GM23338 (cell line): ENCODE results near the gene GPC5. TPM values are rescaled to one million over a fixed set of nuclear protein-coding genes. Genes with fewer than 3 reads are reported as not detected.

Source experiments
- ATAC-seq: fragments of 200-7000 bp; cut with Tn5 transposase; 3 replicates; pipeline ENCODE4 v1.9.1; 2020
- DNase-seq: peaks from one replicate; pipeline ENCODE4 v3.0.0-alpha.2; 2015; ENCODE audit warnings: low spot score
- H2AFZ ChIP-seq: fragments of 200-600 bp; sonication (generic); 2 replicates; pipeline ENCODE4 v1.8.0; 2016; ENCODE audit warnings: antibody characterized with exemption, mild to moderate bottlenecking, moderate library complexity
- H3F3A ChIP-seq: fragments of 200-600 bp; sonication (generic); replicated peaks from 2 replicates; pipeline ENCODE4 v1.8.0; 2017; ENCODE audit warnings: antibody characterized with exemption, mixed run types, low read depth
- H3K27ac ChIP-seq: fragments of 200-600 bp; sonication (generic); 2 replicates; pipeline ENCODE4 v1.6.1; 2016; ENCODE audit warnings: low read depth
- H3K27me3 ChIP-seq: fragments of 200-600 bp; sonication (generic); 2 replicates; pipeline ENCODE4 v1.8.0; 2016; ENCODE audit warnings: mild to moderate bottlenecking, mixed run types, moderate library complexity; ENCODE audit not compliant: insufficient read depth
- H3K36me3 ChIP-seq: fragments of 200-600 bp; sonication (generic); 2 replicates; pipeline ENCODE4 v1.8.0; 2016; ENCODE audit warnings: mild to moderate bottlenecking; ENCODE audit not compliant: insufficient read depth
- H3K4me1 ChIP-seq: fragments of 200-600 bp; sonication (generic); 2 replicates; pipeline ENCODE4 v1.8.0; 2016; ENCODE audit warnings: mild to moderate bottlenecking, moderate library complexity; ENCODE audit not compliant: insufficient read depth
- H3K4me2 ChIP-seq: fragments of 200-600 bp; sonication (generic); 2 replicates; pipeline ENCODE4 v1.7.1; 2017; ENCODE audit warnings: mixed run types
- H3K4me3 ChIP-seq: fragments of 200-600 bp; sonication (generic); 2 replicates; pipeline ENCODE4 v1.6.1; 2016; ENCODE audit warnings: mixed run types
- H3K79me2 ChIP-seq: fragments of 200-600 bp; sonication (generic); replicated peaks from 2 replicates; pipeline ENCODE4 v1.8.0; 2017; ENCODE audit warnings: mild to moderate bottlenecking; ENCODE audit not compliant: insufficient read depth
- H3K9me2 ChIP-seq: fragments of 200-600 bp; sonication (generic); 2 replicates; pipeline ENCODE4 v1.8.0; 2017; ENCODE audit not compliant: insufficient read depth
- H4K20me1 ChIP-seq: fragments of 200-600 bp; sonication (generic); replicated peaks from 2 replicates; pipeline ENCODE4 v1.8.0; 2017; ENCODE audit warnings: mild to moderate bottlenecking; ENCODE audit not compliant: insufficient read depth
- H3K27ac Mint-ChIP-seq: 2 replicates; pipeline ENCODE4 v1.8.0; 2020; ENCODE audit warnings: inconsistent platforms, mild to moderate bottlenecking, moderate library complexity, mixed read lengths
- H3K27me3 Mint-ChIP-seq: 3 replicates; pipeline ENCODE4 v1.8.0; 2022; ENCODE audit warnings: low read depth, mild to moderate bottlenecking, moderate library complexity, mixed read lengths, inconsistent platforms; ENCODE audit not compliant: insufficient read depth, poor library complexity
- H3K36me3 Mint-ChIP-seq: 3 replicates; pipeline ENCODE4 v1.8.0; 2021; ENCODE audit warnings: low read depth, mild to moderate bottlenecking, inconsistent platforms, moderate library complexity, mixed read lengths
- H3K4me1 Mint-ChIP-seq: 3 replicates; pipeline ENCODE4 v1.8.0; 2020; ENCODE audit warnings: mild to moderate bottlenecking, inconsistent platforms, mixed read lengths
- H3K4me3 Mint-ChIP-seq: 3 replicates; pipeline ENCODE4 v1.8.0; 2021; ENCODE audit warnings: moderate library complexity, mild to moderate bottlenecking, inconsistent platforms, mixed read lengths
- H3K9me3 Mint-ChIP-seq: 3 replicates; pipeline ENCODE4 v1.8.0; 2020; ENCODE audit warnings: moderate library complexity, mild to moderate bottlenecking, inconsistent platforms, mixed read lengths
- EZH2 ChIP-seq: fragments of 200-600 bp; sonication (generic); IDR thresholded peaks from one replicate; pipeline ENCODE4 v1.8.0; 2017; ENCODE audit warnings: antibody characterized with exemption, mild to moderate bottlenecking, low read depth; ENCODE audit not compliant: unreplicated experiment
- JUNB ChIP-seq: IDR thresholded peaks from one replicate; pipeline ENCODE4 v1.6.1; 2016; ENCODE audit warnings: antibody characterized with exemption; ENCODE audit not compliant: unreplicated experiment
- NANOG ChIP-seq: IDR thresholded peaks from 2 replicates; pipeline ENCODE4 v1.6.1; 2016; ENCODE audit warnings: antibody characterized with exemption, borderline replicate concordance
- REST ChIP-seq: IDR thresholded peaks from one replicate; pipeline ENCODE4 v1.6.1; 2018; ENCODE audit warnings: antibody characterized with exemption; ENCODE audit not compliant: unreplicated experiment
- STAT1 ChIP-seq: IDR thresholded peaks from one replicate; pipeline ENCODE4 v1.6.1; 2016; ENCODE audit warnings: antibody characterized with exemption; ENCODE audit not compliant: unreplicated experiment
- ZNF331 ChIP-seq: fragments of 250-450 bp; sonication (Bioruptor Pico); IDR thresholded peaks from 2 replicates; pipeline ENCODE4 v1.5.0; 2020; ENCODE audit warnings: low read depth, mild to moderate bottlenecking, moderate library complexity
- ZNF462 ChIP-seq: fragments of 250-450 bp; sonication (Bioruptor Pico); IDR thresholded peaks from 2 replicates; pipeline ENCODE4 v1.5.0; 2020; ENCODE audit warnings: mild to moderate bottlenecking, moderate library complexity
- polyA plus RNA-seq: library from polyadenylated mRNA; unstranded; fragments of >200 nt; fragmentation: Nextera tagmentation; extraction: Ambion mirVana; gene quantifications from 2 replicates; pipeline ENCODE4 v1.2.1, GENCODE V29; 2016
- total RNA-seq: library from RNA; depleted of rRNA; stranded (reverse); fragments of >200 nt; shearing (Covaris generic); gene quantifications from 2 replicates; pipeline ENCODE4 v1.2.3, GENCODE V29; 2014
- TF ChIP-seq, protein P1 (sequence below), 2 experiments: fragments of 200-600 bp in 1 of 2; sonication (generic) in 1 of 2; conservative IDR thresholded peaks; 2 replicates each; pipeline versions ENCODE4 v1.5.1 to v1.6.1; 2016 to 2017; ENCODE audit warnings: antibody characterized with exemption in 2 of 2, low read depth in 2 of 2, mild to moderate bottlenecking in 2 of 2, moderate library complexity in 1 of 2

Gene GPC5
- total and polyA plus RNA-seq, 2 experiments from 2014 or later = 0.95 to 1.1 TPM

DNA sequence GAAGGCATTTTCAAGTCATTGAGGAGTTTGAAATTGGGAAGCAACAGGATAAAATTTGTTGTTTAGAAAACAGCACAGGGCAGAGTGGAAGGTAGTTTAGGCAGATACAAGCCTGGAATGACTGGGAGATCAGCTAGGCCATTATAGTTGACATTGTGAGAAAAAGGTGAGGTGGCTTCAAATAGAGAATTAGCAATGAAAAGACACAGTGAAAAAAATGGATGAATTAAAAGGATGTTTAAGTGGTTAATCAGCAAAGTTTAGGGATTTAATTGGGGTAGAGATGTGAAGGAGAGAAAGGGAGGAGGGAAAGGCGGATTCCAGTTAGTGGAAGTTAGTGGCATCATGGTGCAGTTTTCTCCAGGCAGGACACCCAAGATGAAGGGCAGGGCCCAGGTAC, 1257.7 kb downstream of the GPC5 start:
- Histone ChIP-seq H3K9me2 (no peaks in the 10 kb centered on the region), H3K79me2 (no peaks in the 10 kb centered on the region), H4K20me1 (no peaks in the 10 kb centered on the region), H3K27ac (no peak overlapping the region), H3K36me3 (no peaks in the 10 kb centered on the region), H3K27me3 (no peaks in the 10 kb centered on the region), H3K4me2 (no peak overlapping the region), H2AFZ (no peak overlapping the region), H3F3A (no peaks in the 10 kb centered on the region), H3K4me1 (no peaks in the 10 kb centered on the region), H3K4me3 (no peak overlapping the region)
- no peaks in the 10 kb centered on the region for H3K36me3 Mint-ChIP-seq
- DNase-seq (no peak), ATAC-seq (no peak)
- H3K4me3 Mint-ChIP-seq = no peak overlapping the region
- H3K4me1 Mint-ChIP-seq = no peaks in the 10 kb centered on the region
- no peaks in the 10 kb centered on the region for H3K27me3 Mint-ChIP-seq
- TF ChIP-seq NANOG (no peak), ZNF462 (CRISPR knock-in tag) (no peak), JUNB (no peak), EZH2 (no peak), STAT1 (no peak), ZNF331 (CRISPR knock-in tag) (no peak)
- no peak overlapping the region for H3K27ac Mint-ChIP-seq
- no peaks in the 10 kb centered on the region for H3K9me3 Mint-ChIP-seq

GRCh38 chr13:92656648-92657047, 1258.2 kb downstream of the GPC5 start:
- Histone ChIP-seq H3K27ac (no peak overlapping the region), H3K4me3 (no peak overlapping the region), H3K9me2 (no peaks in the 10 kb centered on the region), H2AFZ (no peak overlapping the region), H3K4me2 (no peak overlapping the region), H3K36me3 (no peaks in the 10 kb centered on the region), H4K20me1 (no peaks in the 10 kb centered on the region), H3F3A (no peaks in the 10 kb centered on the region), H3K27me3 (no peaks in the 10 kb centered on the region), H3K4me1 (no peaks in the 10 kb centered on the region), H3K79me2 (no peaks in the 10 kb centered on the region)
- H3K4me3 Mint-ChIP-seq = no peak overlapping the region
- ATAC-seq (no peak), DNase-seq (no peak)
- no peaks in the 10 kb centered on the region for H3K9me3 Mint-ChIP-seq
- H3K27ac Mint-ChIP-seq = no peak overlapping the region
- H3K27me3 Mint-ChIP-seq = no peaks in the 10 kb centered on the region
- H3K4me1 Mint-ChIP-seq = no peaks in the 10 kb centered on the region
- no peaks in the 10 kb centered on the region for H3K36me3 Mint-ChIP-seq
- TF ChIP-seq REST = no peak
- TF ChIP-seq JUNB = no peak
- TF ChIP-seq, protein P1, sequence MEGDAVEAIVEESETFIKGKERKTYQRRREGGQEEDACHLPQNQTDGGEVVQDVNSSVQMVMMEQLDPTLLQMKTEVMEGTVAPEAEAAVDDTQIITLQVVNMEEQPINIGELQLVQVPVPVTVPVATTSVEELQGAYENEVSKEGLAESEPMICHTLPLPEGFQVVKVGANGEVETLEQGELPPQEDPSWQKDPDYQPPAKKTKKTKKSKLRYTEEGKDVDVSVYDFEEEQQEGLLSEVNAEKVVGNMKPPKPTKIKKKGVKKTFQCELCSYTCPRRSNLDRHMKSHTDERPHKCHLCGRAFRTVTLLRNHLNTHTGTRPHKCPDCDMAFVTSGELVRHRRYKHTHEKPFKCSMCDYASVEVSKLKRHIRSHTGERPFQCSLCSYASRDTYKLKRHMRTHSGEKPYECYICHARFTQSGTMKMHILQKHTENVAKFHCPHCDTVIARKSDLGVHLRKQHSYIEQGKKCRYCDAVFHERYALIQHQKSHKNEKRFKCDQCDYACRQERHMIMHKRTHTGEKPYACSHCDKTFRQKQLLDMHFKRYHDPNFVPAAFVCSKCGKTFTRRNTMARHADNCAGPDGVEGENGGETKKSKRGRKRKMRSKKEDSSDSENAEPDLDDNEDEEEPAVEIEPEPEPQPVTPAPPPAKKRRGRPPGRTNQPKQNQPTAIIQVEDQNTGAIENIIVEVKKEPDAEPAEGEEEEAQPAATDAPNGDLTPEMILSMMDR (conservative IDR thresholded peaks at IDR 0.05; ENCODE audit: low read depth in 2 of 2) = no peak
